Pericardium fibroblast (primary cell): Measurements from ENCODE around the gene TMEM106C. TPM values are rescaled to one million over a fixed set of nuclear protein-coding genes. Genes with fewer than 3 reads are reported as not detected.

Experiments
- total RNA-seq: library from RNA; depleted of rRNA; stranded (reverse); fragments of >200 nt; gene quantifications from 2 replicates; pipeline ENCODE4 v1.2.3, GENCODE V29; 2015

The TMEM106C gene
- 19.7 and 20.9 TPM in 2 replicates for total RNA-seq

GRCh38 chr12:47963340-47964040 is at the start of gene TMEM106C:
TMEM106C (plus strand) TSS chr12:47963596; CDS start chr12:47964237, 641 bp downstream.

GRCh38 chr12:48004053-48004941 is 40.9 kb downstream of the TMEM106C start, which contains the start of gene COL2A1:
COL2A1 (minus strand) TSS chr12:48004476; CDS start chr12:48004321, 155 bp downstream.

Other genes starting within 250 kb of the TMEM106C start
- not detected in 2 replicates for gene ENDOU, start 238.1 kb upstream of the TMEM106C start, total RNA-seq
- gene RAPGEF3, start 204.7 kb upstream of the TMEM106C start, total RNA-seq, result 1.5 and 4.8 TPM in 2 replicates
- 15.9 and 23.2 TPM in 2 replicates for gene SLC48A1, start 190.4 kb upstream of the TMEM106C start, total RNA-seq
- 93.9 and 110 TPM in 2 replicates for gene HDAC7, start 143.7 kb upstream of the TMEM106C start, total RNA-seq
- gene VDR, start 58.6 kb upstream of the TMEM106C start, total RNA-seq, result 6.4 and 9.1 TPM in 2 replicates
- under 0.01 TPM in 1 of 2 replicates, not detected in the other for gene COL2A1, start 40.9 kb downstream of the TMEM106C start, total RNA-seq
- 9.7 and 11.8 TPM in 2 replicates for gene SENP1, start 142.5 kb downstream of the TMEM106C start, total RNA-seq
- gene PFKM, start 155.8 kb downstream of the TMEM106C start, total RNA-seq, result 33.6 and 52.3 TPM in 2 replicates
- 14.5 and 15.8 TPM in 2 replicates for gene ASB8, start 193.9 kb downstream of the TMEM106C start, total RNA-seq
- gene CCDC184, start 220.0 kb downstream of the TMEM106C start, total RNA-seq, result 0.17 and 1.2 TPM in 2 replicates
- not detected in 2 replicates for gene OR10AD1, start 239.7 kb downstream of the TMEM106C start, total RNA-seq